Trophoblast cell (in vitro differentiated cells and primary cell): ENCODE results near the gene BBIP1.
A peak's percentile ranks its signal among the peaks of the same experiment; 100 is the strongest.

ENCODE experiments used
- DNase-seq, 2 donors: peaks; one replicate each; pipeline ENCODE4 v3.0.0-alpha.2; 2016
- H2AFZ ChIP-seq: 2 replicates; pipeline ENCODE4 v1.6.1; 2013; ENCODE audit warnings: low read length, moderate library complexity, mild to moderate bottlenecking; ENCODE audit not compliant: insufficient read depth, poor library complexity
- H2AK5ac ChIP-seq: 2 replicates; pipeline ENCODE4 v1.6.1; 2013; ENCODE audit warnings: mild to moderate bottlenecking, low read length
- H2BK120ac ChIP-seq: 2 replicates; pipeline ENCODE4 v1.6.1; 2013; ENCODE audit warnings: low read length, mild to moderate bottlenecking, moderate library complexity; ENCODE audit not compliant: insufficient read depth, poor library complexity
- H2BK12ac ChIP-seq: 2 replicates; pipeline ENCODE4 v1.6.1; 2013; ENCODE audit warnings: mild to moderate bottlenecking, low read length, moderate library complexity
- H2BK5ac ChIP-seq: 2 replicates; pipeline ENCODE4 v1.6.1; 2013; ENCODE audit warnings: low read length, low read depth, moderate library complexity, mild to moderate bottlenecking; ENCODE audit not compliant: poor library complexity
- H3K14ac ChIP-seq: 2 replicates; pipeline ENCODE4 v1.6.1; 2013; ENCODE audit warnings: mild to moderate bottlenecking, low read length
- H3K18ac ChIP-seq: 2 replicates; pipeline ENCODE4 v1.6.1; 2013; ENCODE audit warnings: mild to moderate bottlenecking, low read length
- H3K23ac ChIP-seq: 2 replicates; pipeline ENCODE4 v1.6.1; 2013; ENCODE audit warnings: low read length
- H3K27ac ChIP-seq: 2 replicates; pipeline ENCODE4 v1.5.1; 2013; ENCODE audit warnings: low read depth, mild to moderate bottlenecking, inconsistent platforms, low read length, moderate library complexity
- H3K27me3 ChIP-seq: 2 replicates; pipeline ENCODE4 v1.6.1; 2013; ENCODE audit warnings: inconsistent platforms, mild to moderate bottlenecking, low read length, moderate library complexity; ENCODE audit not compliant: insufficient read depth
- H3K36me3 ChIP-seq, 2 experiments: 1 replicate in 1 of 2; 2 replicates in 1 of 2; pipeline ENCODE4 v1.6.1; 2013; ENCODE audit warnings: low read length in 2 of 2, mild to moderate bottlenecking in 2 of 2, moderate library complexity in 1 of 2; ENCODE audit not compliant: insufficient read depth in 2 of 2, control insufficient read depth in 1 of 2
- H3K4ac ChIP-seq: 2 replicates; pipeline ENCODE4 v1.6.1; 2013; ENCODE audit warnings: low read depth, mild to moderate bottlenecking, low read length, moderate library complexity
- H3K4me1 ChIP-seq, 2 experiments: 1 replicate in 1 of 2; 2 replicates in 1 of 2; pipeline ENCODE4 v1.6.1; 2013; ENCODE audit warnings: low read length in 2 of 2, mild to moderate bottlenecking in 2 of 2, moderate library complexity in 1 of 2; ENCODE audit not compliant: insufficient read depth in 2 of 2, control insufficient read depth in 1 of 2
- H3K4me2 ChIP-seq: 2 replicates; pipeline ENCODE4 v1.6.1; 2013; ENCODE audit warnings: inconsistent platforms, mild to moderate bottlenecking, low read length, moderate library complexity
- H3K4me3 ChIP-seq: 2 replicates; pipeline ENCODE4 v1.5.1; 2013; ENCODE audit warnings: mild to moderate bottlenecking, low read depth, low read length, inconsistent platforms
- H3K79me1 ChIP-seq: one replicate; pipeline ENCODE4 v1.6.1; 2013; ENCODE audit warnings: low read length
- H3K79me2 ChIP-seq: 2 replicates; pipeline ENCODE4 v1.6.1; 2013; ENCODE audit warnings: low read length, mild to moderate bottlenecking; ENCODE audit not compliant: control insufficient read depth, insufficient read depth, poor library complexity
- H3K9ac ChIP-seq: 2 replicates; pipeline ENCODE4 v1.6.1; 2013; ENCODE audit warnings: mild to moderate bottlenecking, low read length
- H3K9me3 ChIP-seq: 2 replicates; pipeline ENCODE4 v1.6.1; 2013; ENCODE audit warnings: low read depth, mild to moderate bottlenecking, control low read depth, inconsistent platforms, low read length; ENCODE audit not compliant: insufficient read depth
- H4K12ac ChIP-seq: 2 replicates; pipeline ENCODE4 v1.6.1; 2013; ENCODE audit warnings: low read depth, mild to moderate bottlenecking, low read length, moderate library complexity
- H4K8ac ChIP-seq: 2 replicates; pipeline ENCODE4 v1.6.1; 2013; ENCODE audit warnings: low read depth, mild to moderate bottlenecking, low read length, moderate library complexity
- H4K91ac ChIP-seq: one replicate; pipeline ENCODE4 v1.6.1; 2013; ENCODE audit warnings: low read depth, mild to moderate bottlenecking, low read length, moderate library complexity
- WGBS: extraction: QIAGEN DNeasy Blood & Tissue Kit; methylation state at CpG from one replicate; pipeline ENCODE4 v1.1.7; 2013; ENCODE audit warnings: missing lambda C conversion rate; ENCODE audit not compliant: insufficient read length, insufficient coverage; ENCODE audit errors: extremely low coverage; 5-methylcytosine and 5-hydroxymethylcytosine counted together

Gene BBIP1

GRCh38 chr10:110871298-110872084 is 47.5 kb downstream of the BBIP1 start, which contains the start of gene PDCD4:
TSS of gene PDCD4 (plus strand) at chr10:110871928. CDS start at chr10:110876028, 4,100 bp downstream.
- WGBS = no CpG with 5 or more reads among the region's 47 CpGs
- Histone ChIP-seq H3K9ac (peak within 1 kb of the TSS; percentile 84), H3K4me1 (peaks cover 7 to 8% of the 10 kb centered on the region in 2 experiments), H3K9me3 (no peaks in the 10 kb centered on the region), H2BK12ac (peak within 1 kb of the TSS; percentile 67), H4K12ac (peak within 1 kb of the TSS; percentile 83), H3K4me3 (peak within 1 kb of the TSS; percentile 87), H2AFZ (peak within 1 kb of the TSS; percentile 78), H3K23ac (no peak within 1 kb of the TSS), H2AK5ac (peak within 1 kb of the TSS; percentile 48), H3K79me1 (peaks cover 13% of the 10 kb centered on the region), H2BK5ac (peak within 1 kb of the TSS; percentile 76), H3K18ac (peak within 1 kb of the TSS; percentile 71), H3K4ac (peak within 1 kb of the TSS; percentile 65), H2BK120ac (peak within 1 kb of the TSS; percentile 68), H3K4me2 (peak within 1 kb of the TSS; percentile 84), H3K36me3 (no peaks in the 10 kb centered on the region), H3K27ac (peak within 1 kb of the TSS; percentile 94), H3K27me3 (no peaks in the 10 kb centered on the region), H4K8ac (peak within 1 kb of the TSS; percentile 87), H3K14ac (peak within 1 kb of the TSS; percentile 85), H3K79me2 (peaks cover 4% of the 10 kb centered on the region), H4K91ac (peak within 1 kb of the TSS; percentile 91)
- DNase-seq = peak; percentile 97 to 99

DNA sequence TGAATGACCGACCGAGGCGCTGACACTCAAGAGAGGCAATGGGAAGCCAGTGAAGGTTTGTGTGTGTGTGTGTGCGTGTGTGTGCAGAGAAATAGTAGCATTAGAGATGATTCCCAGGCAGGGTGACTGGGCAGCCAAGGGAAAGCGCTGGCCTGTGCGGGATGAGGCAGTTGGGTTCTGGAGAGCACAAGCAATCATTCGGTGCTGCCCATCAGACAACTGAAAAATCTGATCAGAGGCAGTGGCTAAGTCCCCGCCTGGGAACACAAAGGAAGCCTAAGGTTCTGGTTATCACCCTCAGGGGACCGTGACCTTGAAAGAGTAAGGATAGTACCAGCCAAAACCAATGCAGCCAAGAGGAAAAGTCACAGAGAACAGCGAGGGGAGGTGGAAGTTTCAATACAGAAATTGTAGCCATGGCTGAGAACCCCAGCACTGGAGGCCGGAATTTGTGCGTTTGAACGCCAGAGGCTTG is 48.1 kb downstream of the BBIP1 start:
- H2BK120ac ChIP-seq = peak overlapping the region; percentile 67
- H2AK5ac ChIP-seq = peak overlapping the region; percentile 48
- H2AFZ ChIP-seq = peak overlapping the region; percentile 77
- peak overlapping the region; percentile 87 for H4K8ac ChIP-seq
- peaks cover 4% of the 10 kb centered on the region for H3K79me2 ChIP-seq
- no peaks in the 10 kb centered on the region for H3K9me3 ChIP-seq
- H3K27ac ChIP-seq = peak overlapping the region; percentile 61
- H3K4me2 ChIP-seq = peak overlapping the region; percentile 84
- H3K4me3 ChIP-seq = no peak overlapping the region
- peak overlapping the region; percentile 83 for H4K12ac ChIP-seq
- WGBS = no CpG with 5 or more reads among the region's 13 CpGs
- H4K91ac ChIP-seq = peak overlapping the region; percentile 91
- H2BK5ac ChIP-seq = peak overlapping the region; percentile 66
- H3K79me1 ChIP-seq = peaks cover 13% of the 10 kb centered on the region
- no peak overlapping the region for H3K23ac ChIP-seq
- no peak for DNase-seq
- no peaks in the 10 kb centered on the region for H3K27me3 ChIP-seq
- H3K4me1 ChIP-seq = peaks cover 7 to 10% of the 10 kb centered on the region in 2 experiments
- peak overlapping the region; percentile 13 for H3K4ac ChIP-seq
- peak overlapping the region; percentile 67 for H2BK12ac ChIP-seq
- H3K36me3 ChIP-seq = no peaks in the 10 kb centered on the region
- H3K18ac ChIP-seq = peak overlapping the region; percentile 22
- no peak overlapping the region for H3K9ac ChIP-seq
- H3K14ac ChIP-seq = peak overlapping the region; percentile 68

- Histone ChIP-seq H3K4me2 (no peak overlapping the region), H4K12ac (no peak overlapping the region), H4K8ac (no peak overlapping the region), H3K4me1 (peaks cover 7 to 10% of the 10 kb centered on the region in 2 experiments), H3K79me2 (peaks cover 4% of the 10 kb centered on the region), H3K14ac (no peak overlapping the region), H3K9ac (no peak overlapping the region), H3K36me3 (no peaks in the 10 kb centered on the region), H3K4ac (no peak overlapping the region), H2BK5ac (no peak overlapping the region), H2AK5ac (no peak overlapping the region), H3K23ac (no peak overlapping the region), H2BK12ac (no peak overlapping the region), H3K18ac (no peak overlapping the region), H3K9me3 (no peaks in the 10 kb centered on the region), H3K27me3 (no peaks in the 10 kb centered on the region), H3K27ac (no peak overlapping the region), H3K79me1 (peaks cover 15% of the 10 kb centered on the region), H2BK120ac (no peak overlapping the region), H4K91ac (no peak overlapping the region), H2AFZ (no peak overlapping the region), H3K4me3 (no peak overlapping the region)
- DNase-seq = no peak
- no CpG with 5 or more reads among the region's 6 CpGs for WGBS
These were observed 50.0 kb downstream of the BBIP1 start for GRCh38 chr10:110868981-110869380.

DNA sequence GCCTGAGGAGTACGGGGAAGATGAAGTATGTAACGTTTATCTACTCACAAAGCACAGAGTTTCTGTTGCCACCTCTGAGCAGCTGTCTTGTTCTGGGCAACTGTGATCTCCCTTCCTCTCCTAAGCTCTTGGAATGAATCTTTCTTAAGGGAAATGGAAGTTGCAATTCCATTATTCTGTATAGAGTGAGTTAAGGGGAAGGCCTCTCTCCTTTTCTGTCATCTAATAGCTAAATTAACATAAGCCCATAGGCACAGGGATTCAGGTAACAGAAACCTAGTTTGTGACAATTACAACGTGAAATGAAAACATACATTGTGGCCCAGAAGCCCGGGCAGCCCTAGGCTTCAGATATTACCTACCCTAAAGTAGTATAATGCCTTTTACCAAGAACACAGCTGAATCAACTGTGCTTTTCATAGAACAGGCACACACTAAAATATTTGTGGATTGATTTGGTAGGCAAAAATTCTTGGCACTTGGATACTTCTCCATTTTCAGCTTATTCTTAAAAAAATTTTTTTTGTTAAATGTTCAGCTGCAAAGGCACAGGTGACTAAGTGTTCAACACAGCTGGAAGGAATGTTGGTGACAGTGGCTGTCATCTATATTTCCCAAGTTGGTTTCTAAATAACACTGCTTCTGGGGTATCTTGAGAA is 51.0 kb downstream of the BBIP1 start:
- H4K8ac ChIP-seq = no peak overlapping the region
- H3K4me1 ChIP-seq = peaks cover 7 to 10% of the 10 kb centered on the region in 2 experiments
- no peak overlapping the region for H2AK5ac ChIP-seq
- no peak overlapping the region for H3K14ac ChIP-seq
- no peaks in the 10 kb centered on the region for H3K9me3 ChIP-seq
- peak in 1 of 2 donors; percentile 27 for DNase-seq
- peaks cover 4% of the 10 kb centered on the region for H3K79me2 ChIP-seq
- no peak overlapping the region for H2BK5ac ChIP-seq
- peaks cover 15% of the 10 kb centered on the region for H3K79me1 ChIP-seq
- no peak overlapping the region for H3K23ac ChIP-seq
- H4K12ac ChIP-seq = no peak overlapping the region
- no peak overlapping the region for H2BK12ac ChIP-seq
- H2AFZ ChIP-seq = no peak overlapping the region
- no peak overlapping the region for H3K9ac ChIP-seq
- H3K4me2 ChIP-seq = no peak overlapping the region
- WGBS = no CpG with 5 or more reads among the region's 4 CpGs
- H3K4ac ChIP-seq = no peak overlapping the region
- no peaks in the 10 kb centered on the region for H3K27me3 ChIP-seq
- no peaks in the 10 kb centered on the region for H3K36me3 ChIP-seq
- H4K91ac ChIP-seq = peak overlapping the region; percentile 33
- H3K4me3 ChIP-seq = no peak overlapping the region
- no peak overlapping the region for H3K18ac ChIP-seq
- H2BK120ac ChIP-seq = no peak overlapping the region
- no peak overlapping the region for H3K27ac ChIP-seq
